Central memory CD4-positive, alpha-beta T cell (primary cell): ENCODE measurements around the gene LRRC4C.
"Not testable (repeated sequence)": the region's sequence is repeated elsewhere in the genome, so short reads cannot be mapped to it uniquely, and the experiment has no call there.

Source experiments
- DNase-seq: peaks from one replicate; pipeline ENCODE4 v3.0.0; 2022

Gene LRRC4C

DNA sequence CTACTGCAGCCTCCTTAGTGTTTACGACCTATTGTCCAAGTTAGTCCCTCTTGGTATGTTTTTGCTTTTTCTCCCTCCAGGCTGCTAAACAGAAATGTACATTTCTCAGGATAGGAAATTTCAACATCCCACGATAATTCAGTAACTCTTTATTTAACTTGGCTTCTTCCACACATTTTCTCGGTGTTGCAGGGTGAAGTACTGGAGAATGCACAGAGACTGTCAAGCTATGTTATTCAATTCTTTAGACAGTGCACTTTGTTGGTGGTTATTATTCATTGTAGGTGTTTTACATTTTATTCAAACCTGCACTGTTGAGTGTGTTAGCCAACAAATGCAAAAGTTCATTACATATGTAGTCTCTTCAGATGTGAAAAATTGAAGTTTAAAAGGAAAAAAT, 839.8 kb downstream of the LRRC4C start:
- DNase-seq, result no peak

DNA sequence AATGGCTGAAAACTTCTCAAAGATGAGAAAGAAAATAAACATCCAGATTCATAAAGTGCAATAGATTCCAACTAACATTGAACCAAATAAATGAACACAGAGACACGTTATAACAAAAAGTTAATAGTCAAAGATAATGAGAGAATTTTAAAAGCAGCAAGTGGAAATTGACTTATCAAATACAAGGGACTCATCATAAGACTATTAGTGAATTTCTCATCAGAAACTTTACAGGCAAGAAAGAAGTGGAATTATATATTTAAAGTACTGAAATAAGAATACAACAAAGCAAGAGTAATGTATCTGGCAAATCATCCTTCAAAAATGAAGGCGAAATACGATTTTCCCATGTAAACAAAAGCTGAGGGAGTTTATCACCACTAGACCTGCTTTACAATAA, 852.7 kb downstream of the LRRC4C start:
- DNase-seq, result no peak

DNA sequence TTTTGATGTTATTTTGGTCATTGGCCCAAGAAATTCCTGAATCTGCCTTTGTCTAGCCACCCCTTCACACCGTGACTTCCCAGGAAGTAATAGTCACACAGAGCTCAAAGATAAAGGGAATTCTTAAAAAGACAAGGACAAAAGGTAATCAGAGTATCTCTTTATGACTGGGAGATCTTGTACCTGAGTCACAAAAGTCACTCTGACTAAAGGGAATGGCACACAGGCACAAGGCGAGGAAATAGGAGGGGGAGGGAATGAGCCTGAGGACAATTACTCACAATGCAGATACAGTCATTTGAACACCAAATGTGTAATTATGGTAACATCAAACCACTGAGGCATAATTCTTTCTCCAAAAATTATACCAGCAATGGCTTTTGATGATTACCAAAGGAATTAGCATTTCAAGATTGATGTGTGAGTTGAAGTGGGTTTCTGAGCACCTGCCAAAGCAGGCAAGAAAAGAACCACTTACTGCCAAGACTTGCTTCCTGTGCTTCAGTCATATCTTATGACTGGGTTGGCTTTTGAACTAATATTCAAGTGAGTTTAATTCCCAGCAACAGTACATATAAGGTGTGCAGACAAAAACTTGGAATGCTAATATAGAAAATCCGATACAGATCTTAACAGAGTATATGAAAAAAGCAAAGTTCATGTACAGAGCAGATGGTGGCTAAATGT, 856.4 kb downstream of the LRRC4C start:
- no peak for DNase-seq

DNA sequence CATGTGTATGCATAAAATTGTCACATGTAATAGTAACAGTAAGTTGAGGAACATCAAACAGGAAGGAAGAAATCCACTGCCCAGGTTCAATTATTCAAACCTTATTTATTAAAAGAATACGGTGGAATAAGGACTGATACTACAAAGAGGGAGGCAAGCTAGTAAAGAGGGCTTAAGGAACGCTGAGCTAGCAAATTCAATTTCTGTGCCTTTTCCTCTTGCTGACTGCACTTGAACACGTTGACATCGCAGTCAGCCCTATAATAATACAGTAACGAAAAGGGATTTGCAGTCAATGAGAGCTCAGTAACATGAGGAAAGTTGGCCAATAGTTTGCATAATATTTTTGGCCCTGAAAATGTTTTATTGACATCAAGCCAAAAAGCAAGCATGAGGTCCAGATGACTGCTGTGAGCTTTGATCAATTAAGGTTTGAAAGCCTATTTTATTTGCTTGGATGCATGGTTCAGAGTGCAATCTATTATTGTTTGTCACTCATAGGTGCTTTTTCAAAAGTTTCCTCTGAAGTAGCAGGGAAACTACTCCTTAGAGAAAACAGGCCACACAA, 861.8 kb downstream of the LRRC4C start:
- no peak for DNase-seq

DNA sequence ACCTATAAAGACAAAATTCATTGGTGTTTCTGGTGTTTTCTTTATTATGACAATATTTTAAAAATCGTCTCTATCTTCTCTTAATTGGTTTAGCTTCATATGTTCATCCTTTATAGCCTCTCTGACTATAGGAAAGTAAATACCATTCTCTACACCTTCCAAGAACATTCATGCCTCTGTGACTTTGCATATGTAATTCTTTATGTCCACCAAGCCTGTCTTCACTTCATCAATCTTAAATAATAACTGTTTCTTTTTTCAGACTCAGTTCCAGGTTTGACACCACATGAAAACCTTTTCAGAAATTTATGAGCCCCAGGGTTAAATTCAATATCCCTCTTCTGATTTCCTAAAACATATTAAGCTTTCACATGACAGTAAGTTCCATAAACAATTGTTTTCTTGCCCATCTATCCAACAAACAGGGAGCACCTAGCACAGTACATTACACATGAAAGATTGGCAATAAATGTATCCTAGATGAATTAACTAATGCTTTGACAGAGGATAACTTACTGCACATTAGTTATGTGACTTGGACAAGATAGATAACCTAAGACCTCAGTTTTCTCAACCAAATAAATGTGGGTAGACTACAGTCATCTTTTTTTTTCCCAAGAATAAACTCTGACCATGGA, 886.1 kb downstream of the LRRC4C start:
- DNase-seq, result no peak

DNA sequence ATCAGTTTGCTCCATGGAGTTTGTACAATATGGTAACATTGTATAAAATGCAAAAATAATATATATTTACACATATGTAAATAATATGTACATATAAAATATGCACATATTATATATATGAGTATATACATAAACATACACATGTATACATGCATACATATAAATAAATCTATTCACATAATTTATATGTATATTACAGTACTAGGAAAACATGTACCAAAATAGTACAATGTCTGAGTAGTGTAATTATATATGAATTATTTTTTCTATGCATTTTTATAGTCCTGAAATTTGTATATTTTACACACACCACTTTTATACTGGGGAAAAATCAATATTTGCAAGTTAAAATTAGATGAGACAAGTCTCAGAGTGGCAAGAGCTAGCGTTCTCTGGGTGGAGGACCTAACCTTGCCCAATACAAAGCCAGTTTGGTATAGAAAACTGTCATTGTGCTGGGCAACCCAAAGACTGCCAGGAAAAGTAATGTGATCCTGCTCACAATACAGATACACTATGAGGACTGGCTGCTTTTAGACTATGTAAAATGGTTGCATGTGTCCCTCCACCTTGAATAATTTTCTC, 889.4 kb downstream of the LRRC4C start:
- DNase-seq, result no peak

DNA sequence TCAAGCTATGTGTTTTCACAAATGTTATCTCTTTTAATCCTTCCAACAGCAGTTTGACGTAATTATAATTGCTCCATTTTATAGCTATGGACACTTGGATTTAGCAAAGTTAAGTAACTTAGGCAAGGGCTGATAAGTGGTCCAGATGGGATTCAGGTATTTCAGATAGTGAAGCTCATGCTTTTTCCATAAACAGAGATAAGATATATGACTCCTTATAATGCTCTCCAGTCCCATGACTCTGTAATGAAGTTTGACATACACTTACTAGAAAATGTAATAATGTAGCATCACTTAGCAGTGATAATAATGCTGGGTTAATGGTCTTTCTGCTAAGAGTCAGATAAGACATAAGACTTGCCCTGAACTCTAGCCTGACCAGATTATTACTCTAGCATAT, 892.1 kb downstream of the LRRC4C start:
- no peak for DNase-seq

DNA sequence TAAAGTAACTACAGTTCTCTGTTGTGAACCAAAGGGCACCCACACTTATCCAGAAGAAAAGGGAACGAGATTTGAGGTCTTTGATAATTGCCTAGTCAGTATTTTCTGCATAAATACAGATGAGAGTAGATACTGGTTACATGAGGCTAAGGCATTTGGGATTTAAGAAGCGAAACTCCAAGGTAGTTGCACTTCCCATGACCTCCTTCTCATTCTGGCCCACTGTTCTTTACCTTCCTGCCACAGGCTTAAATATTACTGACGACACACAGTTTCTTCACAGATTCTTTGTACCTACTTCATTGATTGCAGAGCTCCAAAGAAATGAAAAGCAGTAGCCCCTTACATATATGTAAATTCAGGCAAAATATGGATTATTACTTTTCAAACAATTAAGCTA, 915.3 kb downstream of the LRRC4C start:
- no peak for DNase-seq

DNA sequence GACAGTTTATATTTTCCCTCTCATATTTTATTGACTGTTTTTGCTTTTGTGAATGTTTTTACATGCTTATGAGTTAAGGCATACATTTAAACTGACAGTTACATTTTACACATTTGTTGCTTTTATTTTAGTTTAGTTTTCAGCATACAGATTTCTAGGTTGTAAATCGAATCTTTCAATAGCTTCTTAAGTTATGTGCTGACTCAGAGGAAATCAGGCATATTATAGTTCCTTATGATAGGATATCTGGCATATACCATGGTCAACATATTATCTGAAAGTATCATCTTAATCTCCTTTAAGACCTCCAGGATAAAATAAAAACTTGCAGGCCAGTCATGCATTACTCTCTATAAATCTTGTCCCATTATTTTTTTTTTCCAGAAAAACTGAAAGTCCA, 916.6 kb downstream of the LRRC4C start:
- DNase-seq, result no peak

DNA sequence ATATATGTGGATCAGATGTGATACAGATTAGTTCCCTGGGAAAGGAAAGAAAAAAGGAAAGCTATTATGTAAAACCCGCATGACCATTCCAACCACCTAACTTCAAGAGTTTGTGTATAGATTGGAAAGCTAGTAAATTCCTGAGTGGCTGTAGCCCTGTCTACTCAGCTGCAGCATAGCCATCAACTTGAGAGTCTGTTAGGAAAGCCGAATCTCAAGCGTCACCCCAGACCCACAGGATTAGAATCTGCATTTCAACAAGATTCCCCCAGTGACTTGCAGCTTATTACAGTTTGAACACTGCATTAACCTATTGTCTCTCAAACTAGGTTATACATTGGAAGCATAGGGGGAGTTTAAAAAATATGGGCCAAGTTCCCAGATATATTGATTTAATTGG, 921.7 kb downstream of the LRRC4C start:
- DNase-seq, result no peak

DNA sequence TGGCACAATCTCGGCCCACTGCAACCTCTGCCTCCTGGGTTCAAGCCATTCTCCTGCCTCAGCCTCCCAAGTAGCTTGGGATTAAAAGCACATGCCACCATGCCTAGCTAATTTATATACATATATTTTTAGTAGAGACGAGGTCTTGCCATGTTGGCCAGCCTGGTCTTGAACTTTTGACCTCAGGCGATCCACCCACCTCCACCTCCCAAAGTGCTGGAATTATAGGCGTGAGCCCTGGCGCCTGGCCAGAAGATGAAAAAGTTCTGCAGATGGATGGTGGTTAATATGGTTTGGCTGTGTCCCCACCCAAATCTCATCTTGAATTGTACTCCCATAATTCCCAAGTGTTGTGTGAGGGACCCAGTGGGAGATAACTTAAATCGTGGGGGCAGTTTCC, 937.4 kb downstream of the LRRC4C start:
- not testable (repeated sequence) for DNase-seq

DNA sequence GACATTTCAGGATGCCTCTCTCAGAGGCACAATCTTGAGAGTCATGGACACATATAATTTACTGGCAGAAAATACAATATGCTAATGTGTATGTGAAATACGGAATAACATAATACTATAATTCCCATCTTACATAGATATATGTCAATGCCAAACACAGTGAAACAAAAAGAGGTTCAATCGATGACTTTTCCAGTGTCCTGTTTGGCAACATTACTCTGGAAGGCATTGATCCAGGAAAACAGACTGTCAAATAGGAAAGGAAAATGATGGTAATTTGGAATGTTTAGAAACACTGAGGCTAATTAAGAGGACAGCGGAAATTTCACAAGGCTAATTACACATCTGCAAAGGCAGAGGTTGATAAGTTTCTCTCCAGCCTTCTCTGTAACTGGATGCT, 942.3 kb downstream of the LRRC4C start:
- no peak for DNase-seq

DNA sequence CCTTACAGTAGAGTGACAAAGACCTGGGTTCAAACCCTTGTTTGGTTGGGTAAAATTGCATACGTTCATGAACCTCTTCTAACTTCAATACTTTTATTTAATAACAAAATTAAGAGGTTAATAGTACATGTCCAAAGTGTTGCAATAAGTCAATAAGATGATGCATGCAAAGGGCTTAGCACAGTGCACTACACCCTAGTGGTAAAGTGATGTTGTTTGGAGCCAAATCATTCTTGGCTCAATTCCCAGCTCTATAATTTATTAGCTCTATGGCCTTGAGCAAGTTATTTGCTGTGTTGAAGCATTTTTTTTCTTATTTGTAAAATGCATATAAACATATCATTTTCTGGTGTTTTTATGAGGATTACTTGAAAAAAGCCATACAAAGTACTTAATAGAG, 945.3 kb downstream of the LRRC4C start:
- DNase-seq, result no peak

DNA sequence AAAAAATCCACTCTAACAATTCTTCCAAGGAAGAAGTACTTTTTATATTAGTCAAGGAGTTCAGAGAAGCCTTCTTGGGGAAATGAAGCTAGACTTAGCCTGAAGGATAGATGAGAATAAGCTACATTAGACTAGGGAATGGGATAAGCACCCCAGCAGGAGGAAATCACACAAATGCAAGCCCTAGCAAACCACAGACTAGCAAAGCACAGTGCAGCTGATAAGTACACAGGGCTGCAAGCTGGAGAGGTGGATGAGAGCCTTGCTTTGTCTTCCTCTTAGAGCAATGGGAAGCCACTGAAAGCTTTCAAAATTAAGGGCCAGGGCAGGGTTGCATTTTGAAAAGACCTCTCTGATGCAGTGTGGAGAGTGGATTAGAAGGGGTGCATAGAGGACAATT, 946.2 kb downstream of the LRRC4C start:
- DNase-seq, result no peak

DNA sequence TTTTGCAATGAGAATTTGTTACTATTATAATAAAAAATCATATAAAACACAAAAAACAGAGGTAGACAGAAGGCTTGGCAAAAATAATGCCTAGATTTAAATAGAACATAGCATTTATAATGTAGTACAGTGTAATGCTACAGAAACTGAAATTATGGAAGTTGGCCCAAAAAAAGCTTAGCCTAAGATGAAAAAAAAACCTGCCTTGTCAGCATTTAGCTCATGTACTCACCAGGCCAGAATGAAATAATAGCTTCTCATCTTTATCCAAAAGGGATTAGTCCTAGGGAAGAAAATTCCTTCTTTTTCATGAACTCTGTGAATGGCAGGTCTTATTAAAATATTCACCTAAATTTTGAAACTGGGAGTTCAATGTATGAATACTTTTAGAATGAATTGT, 951.1 kb downstream of the LRRC4C start:
- DNase-seq, result no peak

DNA sequence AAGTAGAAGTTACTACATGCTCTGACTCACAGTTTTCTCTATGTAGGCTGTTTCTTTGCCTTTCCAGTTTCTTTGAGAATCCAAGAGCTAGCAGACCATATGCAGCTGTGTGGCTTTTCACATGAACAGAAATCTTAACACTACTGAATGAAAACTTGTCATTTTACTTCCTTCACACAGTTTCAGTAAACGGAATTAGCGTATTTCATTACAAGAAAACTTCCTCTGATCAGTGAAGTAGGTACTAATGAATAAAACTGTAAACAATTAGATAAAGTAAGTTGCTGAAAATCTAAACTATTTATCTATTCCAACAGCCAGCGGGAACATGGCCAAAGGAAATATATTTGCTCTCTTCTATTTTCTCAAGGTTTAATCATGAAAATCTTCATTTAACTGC, 953.2 kb downstream of the LRRC4C start:
- no peak for DNase-seq

DNA sequence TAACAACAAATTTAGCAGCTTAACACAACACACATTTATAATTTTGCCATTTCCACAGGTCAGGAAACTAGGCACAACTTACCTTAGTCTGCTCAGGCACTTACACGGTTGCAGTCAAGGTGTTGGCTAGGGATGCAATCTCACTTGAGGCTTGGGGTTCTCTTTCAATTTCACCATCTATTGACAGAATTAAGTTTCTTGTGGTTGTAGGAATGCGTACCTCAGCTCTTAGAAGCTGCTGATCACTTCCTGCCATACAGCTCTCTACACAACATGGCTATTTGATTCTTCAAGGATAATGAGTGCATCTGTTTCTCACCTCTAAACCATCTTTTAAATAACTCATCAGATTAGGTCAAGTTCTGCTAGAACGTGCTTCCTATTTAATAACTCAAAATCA, 968.1 kb downstream of the LRRC4C start:
- no peak for DNase-seq

DNA sequence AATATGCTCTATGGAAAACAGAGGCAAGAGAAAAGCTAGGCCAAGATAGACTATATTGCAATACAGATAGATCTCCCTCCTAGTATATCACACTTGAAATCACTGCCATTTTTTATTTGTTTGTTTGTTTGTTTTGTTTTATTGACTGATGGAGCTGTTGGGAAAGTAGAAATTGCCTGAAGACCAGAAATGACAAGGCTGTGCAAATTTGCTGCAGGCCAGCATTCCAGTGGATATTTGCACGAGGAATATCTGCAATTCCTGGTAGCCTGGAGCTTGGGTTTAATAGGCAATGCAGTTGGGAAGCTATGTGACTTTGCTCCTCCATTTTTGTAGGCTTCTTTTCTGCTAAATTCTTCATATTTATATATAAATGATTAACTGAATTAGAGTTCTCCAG, 991.7 kb downstream of the LRRC4C start:
- DNase-seq, result no peak

DNA sequence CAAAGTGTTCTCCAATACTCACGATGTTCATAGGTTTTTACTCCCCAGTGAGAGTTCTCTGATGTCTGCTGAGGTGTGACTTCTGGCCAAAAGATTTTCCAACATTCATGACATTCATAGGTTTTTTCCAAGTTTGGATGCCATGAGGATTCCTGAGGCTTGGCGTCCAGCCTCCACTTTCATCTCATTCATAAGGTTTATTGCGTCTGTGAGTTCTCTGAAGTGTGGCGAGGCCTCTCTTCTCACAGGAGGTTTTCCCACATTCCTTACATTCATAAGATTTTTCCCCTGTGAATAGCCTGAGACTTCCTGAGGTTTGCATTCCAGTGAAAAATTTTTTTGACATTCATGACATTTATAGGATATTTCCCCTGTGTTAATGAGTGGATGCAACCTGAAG, 1014.1 kb downstream of the LRRC4C start:
- no peak for DNase-seq

DNA sequence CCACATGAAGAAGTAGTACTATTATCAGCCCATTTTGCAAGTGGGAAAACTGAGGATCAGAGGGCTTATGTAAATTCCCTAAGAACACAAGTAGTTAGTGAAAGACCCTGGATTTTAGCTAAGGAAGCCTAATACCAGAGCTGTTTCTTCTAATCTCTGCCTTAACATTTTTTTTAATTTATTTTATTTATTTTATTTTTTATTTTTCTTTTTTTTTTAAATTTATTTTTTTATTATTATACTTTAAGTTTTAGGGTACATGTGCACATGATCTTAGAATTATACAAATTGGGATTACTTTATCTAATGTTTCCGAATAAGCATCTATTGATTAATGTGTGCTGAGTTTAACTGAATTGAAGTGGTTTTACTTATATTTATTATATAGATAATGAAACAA, 1015.3 kb downstream of the LRRC4C start:
- DNase-seq, result no peak

DNA sequence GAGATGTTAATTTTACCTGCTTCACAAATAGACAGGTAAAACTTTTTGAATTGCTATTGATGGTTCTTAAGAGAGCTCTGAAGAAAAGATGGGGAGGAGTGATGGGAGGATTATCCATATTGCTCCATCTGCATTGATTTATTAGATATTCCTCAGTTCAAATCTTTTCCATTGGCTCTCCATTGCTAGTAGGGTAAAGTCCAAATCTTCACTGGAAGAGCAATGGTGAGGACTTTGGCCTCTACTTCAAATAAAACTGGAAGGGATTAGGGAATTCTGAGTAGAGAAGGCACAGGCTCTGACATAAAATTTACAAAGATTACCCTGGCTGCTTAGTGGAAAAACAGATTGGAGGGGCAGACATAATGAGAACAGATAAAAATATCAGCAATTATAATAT, 1024.1 kb downstream of the LRRC4C start:
- no peak for DNase-seq

DNA sequence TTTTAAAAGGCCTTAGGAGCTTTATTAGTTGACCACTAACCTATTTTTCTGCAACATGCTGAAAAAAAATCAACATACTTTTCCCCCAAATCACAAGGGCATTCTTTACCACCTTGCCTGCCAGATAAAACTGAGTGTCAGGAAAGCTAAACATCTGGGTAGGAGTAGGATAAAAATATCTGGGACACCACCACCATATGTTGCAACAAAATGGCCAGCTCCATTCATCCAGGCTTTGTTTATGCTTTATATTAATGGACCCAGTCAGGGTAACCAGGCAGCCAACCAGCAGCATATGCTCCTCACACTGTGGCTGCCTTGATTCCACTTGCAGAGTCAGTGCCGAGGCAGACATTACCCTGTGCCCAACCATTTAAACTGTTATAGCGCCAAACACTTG, 1024.5 kb downstream of the LRRC4C start:
- no peak for DNase-seq

DNA sequence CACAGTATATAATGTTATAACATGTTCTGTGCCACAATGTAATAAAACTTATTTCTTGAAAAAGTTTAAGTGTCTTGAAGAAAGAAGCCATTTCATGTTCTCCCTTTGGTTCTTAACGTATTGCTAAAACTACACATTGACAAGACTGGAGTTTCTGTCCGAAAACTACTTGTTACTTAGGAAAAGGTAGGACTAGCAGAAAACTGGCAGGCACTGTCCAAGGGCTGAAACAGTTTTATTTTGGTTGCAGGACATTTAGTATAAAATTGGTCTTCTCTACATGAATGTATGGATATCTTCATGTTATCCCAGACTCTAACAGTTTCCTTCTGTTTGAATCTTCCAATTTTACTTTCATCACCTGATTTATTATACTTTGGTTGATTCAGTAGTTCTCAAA, 1027.1 kb downstream of the LRRC4C start:
- DNase-seq, result no peak

DNA sequence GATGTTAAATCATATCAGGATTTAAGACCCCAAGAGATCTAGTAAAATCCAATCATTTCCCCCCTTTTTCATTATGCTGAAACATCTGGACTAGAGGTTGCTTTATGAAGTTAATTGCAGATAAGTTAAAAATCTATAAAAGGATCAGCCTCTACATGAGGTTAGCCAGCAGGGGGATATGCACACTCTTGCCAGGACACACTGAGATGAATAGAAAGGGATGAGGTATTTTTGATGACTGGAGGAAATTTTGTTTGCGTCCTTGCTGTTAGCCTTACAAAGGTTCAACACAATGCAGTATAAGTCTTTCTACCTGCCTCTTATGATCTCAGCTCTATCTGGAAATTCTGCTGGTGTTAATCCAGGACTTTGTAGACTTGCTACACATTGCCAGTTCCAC, 1034.3 kb downstream of the LRRC4C start:
- no peak for DNase-seq
